Endothelial cell of umbilical vein (primary cell): ENCODE data around the gene NPSR1. TPM values are rescaled to one million over a fixed set of nuclear protein-coding genes. Genes with fewer than 3 reads are reported as not detected.
"Not testable (repeated sequence)": the region's sequence is repeated elsewhere in the genome, so short reads cannot be mapped to it uniquely, and the experiment has no call there.

Experiments used
- BruUV-seq: library from RNA; stranded (reverse); fragments of 400-500 nt; replicated peaks from 2 replicates; lab custom pipeline; 2021; lab: Mats Ljungman, UMichigan
- CTCF ChIA-PET: fragments of 300-600, 350-600 bp; sonication (Branson Sonifier 250); formaldehyde crosslinking; loops from one replicate; lab custom pipeline; 2021; ENCODE audit warnings: antibody characterized with exemption, inconsistent platforms; lab: Charles Lee
- POLR2A ChIA-PET: fragments of 300-600, 350-600 bp; sonication (Branson Sonifier 250); formaldehyde crosslinking; loops from one replicate; lab custom pipeline; 2021; ENCODE audit warnings: antibody characterized with exemption, inconsistent platforms; lab: Charles Lee
- DNase-seq: peaks from one replicate; pipeline ENCODE4 v3.0.0-alpha.2; 2011; ENCODE audit warnings: low read depth, low spot score
- FAIRE-seq: peaks from 2 replicates; lab custom pipeline; 2011; peaks lifted over from hg19 to GRCh38; lab: Jason Lieb, UNC
- H2AFZ ChIP-seq: 2 replicates; pipeline ENCODE4 v1.6.0; 2012; ENCODE audit warnings: low read depth, low read length, control low read depth, inconsistent platforms
- H3K27ac ChIP-seq: 2 replicates; pipeline ENCODE4 v1.5.1; 2011; ENCODE audit warnings: low read depth, mild to moderate bottlenecking, control low read depth, low read length, moderate library complexity; ENCODE audit not compliant: insufficient read depth
- H3K27me3 ChIP-seq, 2 experiments: 2 replicates each; pipeline versions ENCODE4 v1.6.0 to v1.6.1; 2011; ENCODE audit warnings: low read length in 2 of 2, mixed read lengths in 1 of 2; ENCODE audit not compliant: control insufficient read depth in 2 of 2, insufficient read depth in 2 of 2
- H3K36me3 ChIP-seq, 2 experiments: 2 replicates in 1 of 2; 3 replicates in 1 of 2; pipeline ENCODE4 v1.5.1; 2011; ENCODE audit warnings: low read length in 2 of 2, mild to moderate bottlenecking in 1 of 2, moderate library complexity in 1 of 2; ENCODE audit not compliant: control insufficient read depth in 2 of 2, insufficient read depth in 2 of 2; ENCODE audit errors: extremely low read depth in 1 of 2
- H3K4me1 ChIP-seq: 3 replicates; pipeline ENCODE4 v1.5.1; 2011; ENCODE audit warnings: mild to moderate bottlenecking, low read length; ENCODE audit not compliant: control insufficient read depth, insufficient read depth; ENCODE audit errors: extremely low read depth
- H3K4me2 ChIP-seq: 2 replicates; pipeline ENCODE4 v1.6.1; 2011; ENCODE audit warnings: low read length, control low read depth, mixed read lengths; ENCODE audit not compliant: insufficient read depth
- H3K4me3 ChIP-seq, 3 experiments: fragments of 200-600 bp in 1 of 3; sonication (generic), shearing (Covaris generic) in 1 of 3; replicated peaks in 1 of 3; 2 replicates each; pipeline ENCODE4 v1.5.1; 2011 to 2016; ENCODE audit warnings: control low read depth in 3 of 3, low read length in 3 of 3, mild to moderate bottlenecking in 2 of 3, inconsistent platforms in 1 of 3, low read depth in 1 of 3, moderate library complexity in 1 of 3; ENCODE audit not compliant: insufficient read depth in 1 of 3
- H3K79me2 ChIP-seq: 2 replicates; pipeline ENCODE4 v1.6.0; 2012; ENCODE audit warnings: low read length, inconsistent platforms; ENCODE audit not compliant: control insufficient read depth, insufficient read depth
- H3K9ac ChIP-seq: replicated peaks from 2 replicates; pipeline ENCODE3; 2011; ENCODE audit warnings: low read length, control low read depth; ENCODE audit not compliant: insufficient read depth; ENCODE audit errors: extremely low read depth
- H3K9me1 ChIP-seq: replicated peaks from 3 replicates; pipeline ENCODE4 v1.6.0; 2011; ENCODE audit warnings: mild to moderate bottlenecking, low read length; ENCODE audit not compliant: control insufficient read depth, insufficient read depth; ENCODE audit errors: extremely low read depth
- H3K9me3 ChIP-seq: replicated peaks from 2 replicates; pipeline ENCODE4 v1.5.1; 2012; ENCODE audit warnings: low read length, inconsistent platforms; ENCODE audit not compliant: control insufficient read depth, insufficient read depth
- H4K20me1 ChIP-seq: replicated peaks from 2 replicates; pipeline ENCODE3; 2011; ENCODE audit warnings: mild to moderate bottlenecking, low read length; ENCODE audit not compliant: control insufficient read depth, insufficient read depth; ENCODE audit errors: extremely low read depth
- CTCF ChIP-seq, 2 donors: IDR thresholded peaks; 1 replicate in 1 of 2; 2 replicates in 1 of 2; pipeline ENCODE4 v1.5.1; 2011; ENCODE audit warnings: low read length in 2 of 2, mild to moderate bottlenecking in 2 of 2, moderate library complexity in 2 of 2, control low read depth in 1 of 2, inconsistent platforms in 1 of 2, low read depth in 1 of 2; ENCODE audit not compliant: insufficient read depth in 1 of 2; ENCODE audit errors: extremely low read depth in 1 of 2
- EZH2 ChIP-seq: IDR thresholded peaks from 2 replicates; pipeline ENCODE4 v1.6.1; 2012; ENCODE audit warnings: borderline replicate concordance, low read depth, mild to moderate bottlenecking, moderate library complexity, low read length, inconsistent platforms; ENCODE audit not compliant: severe bottlenecking
- FOS ChIP-seq: IDR thresholded peaks from 2 replicates; pipeline ENCODE4 v1.6.1; 2011; ENCODE audit warnings: mild to moderate bottlenecking, low read length, moderate library complexity, borderline replicate concordance; ENCODE audit not compliant: insufficient read depth
- GATA2 ChIP-seq: IDR thresholded peaks from 2 replicates; pipeline ENCODE4 v1.7.0; 2011; ENCODE audit warnings: low read depth, mild to moderate bottlenecking, moderate library complexity, mixed read lengths, low read length; ENCODE audit not compliant: insufficient read length, insufficient read depth
- JUN ChIP-seq: IDR thresholded peaks from 2 replicates; pipeline ENCODE4 v1.6.1; 2011; ENCODE audit warnings: borderline replicate concordance, low read depth; ENCODE audit not compliant: insufficient read length, insufficient read depth
- MAX ChIP-seq: IDR thresholded peaks from 2 replicates; pipeline ENCODE4 v1.6.1; 2011; ENCODE audit not compliant: insufficient read depth, insufficient read length
- POLR2A ChIP-seq: IDR thresholded peaks from 2 replicates; pipeline ENCODE4 v1.6.1; 2012; ENCODE audit warnings: low read depth, mild to moderate bottlenecking, control low read depth, low read length
- POLR2AphosphoS5 ChIP-seq: IDR thresholded peaks from 2 replicates; pipeline ENCODE4 v1.6.1; 2012; ENCODE audit warnings: low read depth, mild to moderate bottlenecking, control low read depth, low read length, moderate library complexity; ENCODE audit not compliant: insufficient read depth
- dilution Hi-C: fragments of 300-500 bp; cut with MboI; formaldehyde crosslinking; loops from one replicate; pipeline ENCODE4 v1.15.0; 2019; ENCODE audit warnings: low sequenced_read_pairs; ENCODE audit not compliant: extremely low pct_ligation_motif_present
- intact Hi-C: fragments of 100-400 bp; cut with micrococcal nuclease; formaldehyde crosslinking; loops from one replicate; pipeline ENCODE4 v1.10.0; 2022
- polyA plus RNA-seq, 4 experiments: library from polyadenylated mRNA; depleted of rRNA in 3 of 4; stranded (reverse) in 3 of 4; unstranded in 1 of 4; fragments of >200 nt; gene quantifications; 2 replicates each; pipeline versions ENCODE4 v1.2.1 to v1.2.3, GENCODE V29; 2011 to 2012; ENCODE audit warnings: missing spikeins in 1 of 4
- total RNA-seq: library from RNA; stranded (reverse); gene quantifications from 2 replicates; pipeline ENCODE4 v1.2.3, GENCODE V29; 2021

Gene NPSR1
- total and polyA plus RNA-seq, 2 donors (not counting 3 experiments of a cell fraction or from before 2014, with no cell fraction given), result not detected

GRCh38 chr7:34851431-34851830 lies 193.4 kb downstream of the NPSR1 start:
- no peaks in the 10 kb centered on the region for H3K27me3 ChIP-seq
- TF ChIP-seq POLR2A (no peak), MAX (no peak), GATA2 (no peak), EZH2 (no peak), JUN (no peak), CTCF (IDR thresholded peaks at IDR 0.05; ENCODE audit: extremely low read depth in 1 of 2, insufficient read depth in 1 of 2, low read depth in 1 of 2, low read length in 2 of 2) (no peak), POLR2AphosphoS5 (no peak), FOS (no peak)
- intact Hi-C loops (loop anchor here (2.0 to 5.0 kb wide), 2 partner anchors 15 to 104 kb away; no protein-coding TSS in a partner anchor), dilution Hi-C loops (no loop called here)
- no peak for DNase-seq
- H3K9me1 ChIP-seq, result no peaks in the 10 kb centered on the region
- no peak overlapping the region for H3K9ac ChIP-seq
- no peaks in the 10 kb centered on the region for H3K9me3 ChIP-seq
- H3K36me3 ChIP-seq, result no peaks in the 10 kb centered on the region
- no peak overlapping the region for H3K4me3 ChIP-seq
- no peak for FAIRE-seq
- H3K27ac ChIP-seq, result no peak overlapping the region
- peaks cover 18% of the 10 kb centered on the region for H3K4me1 ChIP-seq
- H4K20me1 ChIP-seq, result no peaks in the 10 kb centered on the region
- H3K79me2 ChIP-seq, result no peaks in the 10 kb centered on the region
- no peak overlapping the region for H3K4me2 ChIP-seq
- BruUV-seq, result no TSS peak
- no peak overlapping the region for H2AFZ ChIP-seq
- CTCF ChIA-PET, result interaction anchor here (1.1 to 1.4 kb wide), 2 partner anchors 15 to 28 kb away, joined by 5 read pairs; no protein-coding TSS in a partner anchor
- POLR2A ChIA-PET, result no interaction called here

DNA sequence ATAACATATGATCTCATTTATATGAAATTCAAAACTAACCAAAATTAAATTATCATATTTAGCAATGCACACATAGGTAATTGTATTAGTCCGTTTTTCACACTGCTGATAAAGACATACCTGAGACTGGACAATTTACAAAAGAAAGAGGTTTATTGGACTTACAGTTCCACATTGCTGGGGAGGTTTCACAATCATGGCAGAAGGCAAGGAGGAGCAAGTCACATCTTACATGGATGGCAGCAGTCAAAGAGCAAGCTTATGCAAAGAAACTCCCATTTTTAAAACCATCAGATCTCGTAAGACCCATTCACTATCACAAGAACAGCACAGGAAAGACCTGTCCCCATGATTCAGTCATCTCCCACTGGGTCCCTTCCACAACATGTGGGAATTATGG lies 200.4 kb downstream of the NPSR1 start:
- H3K27ac ChIP-seq, H4K20me1 ChIP-seq, POLR2A ChIA-PET, H3K79me2 ChIP-seq, H2AFZ ChIP-seq, H3K27me3 ChIP-seq, FAIRE-seq, CTCF ChIA-PET, H3K36me3 ChIP-seq, intact Hi-C loops, H3K4me1 ChIP-seq, dilution Hi-C loops, H3K9me3 ChIP-seq, H3K9me1 ChIP-seq, BruUV-seq, H3K9ac ChIP-seq, H3K4me2 ChIP-seq, DNase-seq, H3K4me3 ChIP-seq: not testable (repeated sequence)

DNA sequence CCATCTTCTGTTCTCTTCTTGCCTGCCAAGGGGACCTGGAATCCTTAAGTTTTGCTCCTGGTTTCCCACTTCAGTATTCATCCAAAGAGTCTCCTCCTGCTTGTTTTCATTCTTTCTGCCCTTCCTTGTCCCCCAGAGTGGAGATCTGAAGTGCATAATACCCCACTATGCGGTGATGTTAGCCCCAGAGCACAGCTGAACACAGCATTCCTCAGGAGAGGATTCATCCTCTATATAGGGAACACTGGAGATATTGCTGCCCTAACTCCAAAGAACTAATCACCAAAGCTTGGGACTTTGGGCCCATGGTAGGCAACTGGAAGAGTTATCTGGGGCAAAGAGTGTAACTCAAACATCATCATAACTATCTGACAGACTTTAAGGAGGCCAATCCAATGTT lies 201.3 kb downstream of the NPSR1 start:
- DNase-seq, dilution Hi-C loops, H3K9me3 ChIP-seq, H3K4me1 ChIP-seq, CTCF ChIA-PET, H3K4me2 ChIP-seq, H3K27ac ChIP-seq, H3K36me3 ChIP-seq, H3K9me1 ChIP-seq, H4K20me1 ChIP-seq, BruUV-seq, POLR2A ChIA-PET, intact Hi-C loops, H3K79me2 ChIP-seq, H3K9ac ChIP-seq, H3K27me3 ChIP-seq, FAIRE-seq, H3K4me3 ChIP-seq, H2AFZ ChIP-seq: not testable (repeated sequence)
